GM12872 (cell line): Measurements from ENCODE around the gene ITGB8.

Source experiments
- CTCF ChIP-seq: IDR thresholded peaks from 3 replicates; pipeline ENCODE4 v1.5.1; 2011; ENCODE audit warnings: low read depth, mild to moderate bottlenecking, low read length, moderate library complexity; ENCODE audit not compliant: insufficient read depth

ITGB8 gene

GRCh38 chr7:20317413-20317812, 13.3 kb upstream of the ITGB8 start:
- TF ChIP-seq CTCF = no peak

- no peak for TF ChIP-seq CTCF
Observed at GRCh38 chr7:20318933-20319332, 11.8 kb upstream of the ITGB8 start.

- TF ChIP-seq CTCF = no peak
Observed at GRCh38 chr7:20320322-20320721, 10.4 kb upstream of the ITGB8 start.

GRCh38 chr7:20320786-20321185, 9.9 kb upstream of the ITGB8 start:
- TF ChIP-seq CTCF = no peak

- no peak for TF ChIP-seq CTCF
Observed at GRCh38 chr7:20323595-20323994, 7.1 kb upstream of the ITGB8 start.

- no peak for TF ChIP-seq CTCF
Observed at GRCh38 chr7:20326342-20326741, 4.4 kb upstream of the ITGB8 start.

- TF ChIP-seq CTCF = no peak
Observed at GRCh38 chr7:20327055-20327454, 3.6 kb upstream of the ITGB8 start.

- no peak for TF ChIP-seq CTCF
Observed at GRCh38 chr7:20328027-20328426, 2.7 kb upstream of the ITGB8 start.
